HepG2 (cell line): ENCODE data around the gene NTN5. TPM values are rescaled to one million over a fixed set of nuclear protein-coding genes. Genes with fewer than 3 reads are reported as not detected.

Experiments used
- ATAC-seq: fragments of 200-7000 bp; cut with Tn5 transposase; 3 replicates; pipeline ENCODE4 v1.9.1; 2020; ENCODE audit warnings: mild to moderate bottlenecking, moderate library complexity
- BruUV-seq: library from RNA; stranded (reverse); fragments of 400-500 nt; replicated peaks from 2 replicates; lab custom pipeline; 2021; lab: Mats Ljungman, UMichigan
- CTCF ChIA-PET: fragments of 300-600 bp; formaldehyde crosslinking; extraction: SDS; loops from one replicate; lab custom pipeline; 2021; ENCODE audit warnings: low total read pairs, inconsistent platforms, low intra/inter-chr PET ratio; lab: Yijun Ruan, JAX
- POLR2A ChIA-PET: fragments of 350-600 bp; sonication (Branson Sonifier 250); formaldehyde crosslinking; loops from one replicate; lab custom pipeline; 2020; ENCODE audit warnings: antibody characterized with exemption, inconsistent platforms; lab: Yijun Ruan, JAX
- DNase-seq: peaks from one replicate; pipeline ENCODE4 v3.0.0-alpha.2; 2015; ENCODE audit warnings: low spot score
- FAIRE-seq: peaks from 3 replicates; lab custom pipeline; 2011; peaks lifted over from hg19 to GRCh38; lab: Jason Lieb, UNC
- H2AFZ ChIP-seq: one replicate; pipeline ENCODE4 v1.6.1; 2011; ENCODE audit warnings: low read length, inconsistent platforms
- H3K27ac ChIP-seq: fragments of 300-600 bp; 3 replicates; pipeline ENCODE4 v1.8.0; 2011; ENCODE audit warnings: mixed run types, mild to moderate bottlenecking, mixed read lengths, low read length, inconsistent platforms; ENCODE audit not compliant: insufficient read depth; ENCODE audit errors: extremely low read length
- H3K27me3 ChIP-seq, 2 experiments: fragments of 200-600 bp in 1 of 2; 2 replicates in 1 of 2; 3 replicates in 1 of 2; pipeline versions ENCODE4 v1.6.0 to v1.8.0; 2011; ENCODE audit warnings: low read length in 2 of 2, mild to moderate bottlenecking in 2 of 2, moderate library complexity in 2 of 2, inconsistent platforms in 1 of 2; ENCODE audit not compliant: insufficient read depth in 2 of 2, control insufficient read depth in 1 of 2
- H3K36me3 ChIP-seq, 2 experiments: fragments of 200-600 bp in 1 of 2; replicated peaks in 1 of 2; 2 replicates in 1 of 2; 3 replicates in 1 of 2; pipeline versions ENCODE4 v1.5.1 to v1.8.0; 2011; ENCODE audit warnings: low read length in 2 of 2, inconsistent platforms in 1 of 2; ENCODE audit not compliant: insufficient read depth in 2 of 2, control insufficient read depth in 1 of 2
- H3K4me1 ChIP-seq: 2 replicates; pipeline ENCODE4 v1.5.1; 2012; ENCODE audit warnings: low read length, inconsistent platforms; ENCODE audit not compliant: insufficient read depth
- H3K4me2 ChIP-seq: 2 replicates; pipeline ENCODE4 v1.6.0; 2011; ENCODE audit warnings: low read depth, low read length, inconsistent platforms
- H3K4me3 ChIP-seq, 3 experiments: fragments of 200-600 bp in 1 of 3; sonication (generic), shearing (Covaris generic) in 1 of 3; replicated peaks in 1 of 3; 2 replicates each; pipeline ENCODE4 v1.5.1; 2011 to 2016; ENCODE audit warnings: low read length in 3 of 3, inconsistent platforms in 2 of 3, low read depth in 2 of 3, mild to moderate bottlenecking in 2 of 3, control low read depth in 1 of 3, mixed read lengths in 1 of 3; ENCODE audit not compliant: insufficient read depth in 1 of 3
- H3K79me2 ChIP-seq: one replicate; pipeline ENCODE4 v1.6.1; 2011; ENCODE audit warnings: low read length, inconsistent platforms; ENCODE audit not compliant: insufficient read depth
- H3K9ac ChIP-seq: 2 replicates; pipeline ENCODE4 v1.6.0; 2011; ENCODE audit warnings: mild to moderate bottlenecking, low read depth, low read length, inconsistent platforms; ENCODE audit not compliant: insufficient read depth
- H3K9me3 ChIP-seq: 2 replicates; pipeline ENCODE4 v1.5.1; 2012; ENCODE audit warnings: mild to moderate bottlenecking, low read length
- H4K20me1 ChIP-seq: 2 replicates; pipeline ENCODE4 v1.6.0; 2011; ENCODE audit warnings: inconsistent platforms, mild to moderate bottlenecking, low read length, moderate library complexity; ENCODE audit not compliant: insufficient read depth
- ATF4 ChIP-seq, 2 experiments: fragments of 450-650 bp in 1 of 2; sonication (generic) in 1 of 2; formaldehyde crosslinking; IDR thresholded peaks; 2 replicates each; pipeline versions ENCODE4 v1.5.0 to v1.8.0; 2020 to 2022; ENCODE audit warnings: mild to moderate bottlenecking in 1 of 2, missing genetic modification reagents in 1 of 2
- ATF6 ChIP-seq: sonication (generic); formaldehyde crosslinking; conservative IDR thresholded peaks from 2 replicates; pipeline ENCODE4 v1.4.0; 2020; ENCODE audit warnings: missing genetic modification reagents
- CCAR2 ChIP-seq: fragments of 200-400 bp; formaldehyde crosslinking; optimal IDR thresholded peaks from 2 replicates; pipeline ENCODE3; 2018; ENCODE audit warnings: low read depth, mild to moderate bottlenecking, low read length, moderate library complexity
- HOXA7 ChIP-seq: sonication (generic); formaldehyde crosslinking; IDR thresholded peaks from 2 replicates; pipeline ENCODE4 v1.8.1; 2022; ENCODE audit warnings: mild to moderate bottlenecking, missing genetic modification reagents, moderate library complexity
- KMT2B ChIP-seq: IDR thresholded peaks from 2 replicates; pipeline ENCODE4 v1.6.1; 2016; ENCODE audit warnings: missing genetic modification reagents, missing compliant biosample characterization
- NFRKB ChIP-seq: fragments of 450-650 bp; IDR thresholded peaks from 2 replicates; pipeline ENCODE4 v1.6.1; 2017
- POLR2A ChIP-seq, 2 experiments: IDR thresholded peaks; 2 replicates each; pipeline ENCODE4 v1.6.1; 2011; ENCODE audit warnings: low read depth in 2 of 2, low read length in 2 of 2, mild to moderate bottlenecking in 1 of 2, moderate library complexity in 1 of 2; ENCODE audit not compliant: insufficient read depth in 1 of 2
- POLR2AphosphoS5 ChIP-seq: IDR thresholded peaks from 2 replicates; pipeline ENCODE4 v1.6.1; 2012; ENCODE audit warnings: low read depth, low read length
- SRSF9 ChIP-seq: fragments of 200-400 bp; formaldehyde crosslinking; IDR thresholded peaks from 2 replicates; pipeline ENCODE4 v1.6.1; 2018; ENCODE audit warnings: borderline replicate concordance, mild to moderate bottlenecking, low read depth, low read length; ENCODE audit not compliant: insufficient read depth, poor library complexity, severe bottlenecking
- ZBTB44 ChIP-seq: sonication (generic); formaldehyde crosslinking; IDR thresholded peaks from 2 replicates; pipeline ENCODE4 v1.4.0; 2020; ENCODE audit warnings: missing genetic modification reagents
- ZNF207 ChIP-seq: fragments of 450-650 bp; IDR thresholded peaks from 2 replicates; pipeline ENCODE4 v1.6.1; 2016; ENCODE audit warnings: antibody characterized with exemption, borderline replicate concordance
- ZNF552 ChIP-seq: sonication (generic); formaldehyde crosslinking; IDR thresholded peaks from 2 replicates; pipeline ENCODE4 v1.9.0; 2022; ENCODE audit warnings: missing genetic modification reagents, mild to moderate bottlenecking, borderline replicate concordance
- WGBS: methylation state at CpG from one replicate; pipeline ENCODE4 v1.1.6; 2017; ENCODE audit warnings: low lambda C conversion rate; 5-methylcytosine and 5-hydroxymethylcytosine counted together
- in situ Hi-C: cut with HindIII; loops from 2 replicates; pipeline ENCODE4 v1.10.0; 2017; ENCODE audit warnings: low pct_unique_long_range_greater_than_20kb; ENCODE audit not compliant: extremely low pct_ligation_motif_present
- intact Hi-C: fragments of 100-400 bp; cut with micrococcal nuclease; formaldehyde crosslinking; loops from one replicate; pipeline ENCODE4 v1.10.0; 2022; ENCODE audit not compliant: unreplicated experiment
- polyA plus RNA-seq, 8 experiments: library from polyadenylated mRNA; depleted of rRNA in 3 of 8; stranded (reverse) in 7 of 8; unstranded in 1 of 8; fragments of >200 nt; fragmentation: Illumina TruSeq in 4 of 8; extraction: Trizol in 4 of 8; gene quantifications; 2 replicates each; pipeline versions ENCODE4 v1.2.1 to v1.2.3, GENCODE V29; 2011 to 2016; ENCODE audit warnings: low read depth in 4 of 8, missing spikeins in 1 of 8, mixed read lengths in 1 of 8; ENCODE audit not compliant: insufficient read depth in 1 of 8
- total RNA-seq, 5 experiments: library from RNA; depleted of rRNA; stranded (reverse); fragments of >200 nt; fragmentation: Illumina TruSeq; extraction: Trizol; gene quantifications; 2 replicates each; pipeline ENCODE4 v1.2.3, GENCODE V29; 2016; ENCODE audit warnings: low read depth in 1 of 5

Gene NTN5
- total and polyA plus RNA-seq, 2 of the 13 experiments (the other 11 are each of a cell fraction or from before 2014, with no cell fraction given): 0.05 TPM; not detected in 1

- Histone ChIP-seq H3K36me3 (no peaks in the 10 kb centered on the region), H3K4me3 (no peak overlapping the region), H2AFZ (no peak overlapping the region), H3K9me3 (no peaks in the 10 kb centered on the region), H3K27me3 (no peaks in the 10 kb centered on the region; a peak in 1 of 5 replicates), H3K4me2 (no peak overlapping the region), H4K20me1 (no peaks in the 10 kb centered on the region), H3K79me2 (no peaks in the 10 kb centered on the region)
- BruUV-seq: no TSS peak
- no peak for TF ChIP-seq SRSF9
- no peak for TF ChIP-seq ATF4 (CRISPR knock-in tag; IDR thresholded peaks at IDR 0.05)
- no peak for TF ChIP-seq KMT2B
- no peak for TF ChIP-seq ZNF207
- TF ChIP-seq CCAR2: no peak
- TF ChIP-seq NFRKB: no peak
- no peak for TF ChIP-seq HOXA7 (CRISPR knock-in tag)
- TF ChIP-seq ZNF552 (CRISPR knock-in tag): no peak
- no peak for TF ChIP-seq POLR2A (IDR thresholded peaks at IDR 0.05; ENCODE audit: insufficient read depth in 1 of 2, low read depth in 2 of 2, low read length in 2 of 2)
- no peak for TF ChIP-seq ATF6 (CRISPR knock-in tag)
- TF ChIP-seq ZBTB44 (CRISPR knock-in tag): no peak
- no peak for TF ChIP-seq POLR2AphosphoS5
- TF ChIP-seq, all 625 proteins: peak for 0
- ATAC-seq (no peak), FAIRE-seq (no peak), DNase-seq (no peak)
- ChIA-PET POLR2A (no interaction called here), CTCF (no interaction called here)
- WGBS: 83% methylated on average over 11 of the region's 11 CpGs
- no peak overlapping the region for H3K27ac ChIP-seq
- intact Hi-C loops: no loop called here
- no peak overlapping the region for H3K9ac ChIP-seq
- in situ Hi-C loops: no loop called here
- H3K4me1 ChIP-seq: peaks cover 46% of the 10 kb centered on the region
Observed at GRCh38 chr19:48722196-48722708, 49.4 kb upstream of the NTN5 start.
